CD4-positive, CD25-positive, alpha-beta regulatory T cell (primary cell): ENCODE measurements around the gene PPT2. TPM values are rescaled to one million over a fixed set of nuclear protein-coding genes. Genes with fewer than 3 reads are reported as not detected.
"Not testable (repeated sequence)": the region's sequence is repeated elsewhere in the genome, so short reads cannot be mapped to it uniquely, and the experiment has no call there.

Source experiments
- ATAC-seq, 2 donors: fragments of 150-1000 bp; cut with Tn5 transposase; one replicate each; pipeline ENCODE4 v1.10.0; 2021; ENCODE audit warnings: low read depth in 2 of 2, moderate number of reproducible peaks in 2 of 2, moderate library complexity in 1 of 2
- DNase-seq, 3 donors: peaks; one replicate each; pipeline versions ENCODE4 v3.0.0 to v3.0.0-alpha.2; 2012 to 2022; ENCODE audit warnings: mixed read lengths in 1 of 3
- H3K27ac ChIP-seq: one replicate; pipeline ENCODE4 v1.7.0; 2013; ENCODE audit warnings: mild to moderate bottlenecking, low read length; ENCODE audit not compliant: insufficient read depth, poor library complexity, severe bottlenecking
- H3K27me3 ChIP-seq: one replicate; pipeline ENCODE4 v1.7.0; 2013; ENCODE audit warnings: low read length; ENCODE audit not compliant: control insufficient read depth, insufficient read depth
- H3K36me3 ChIP-seq: one replicate; pipeline ENCODE4 v1.7.0; 2013; ENCODE audit warnings: mild to moderate bottlenecking, low read length, moderate library complexity; ENCODE audit not compliant: control insufficient read depth, insufficient read depth
- H3K4me1 ChIP-seq: 2 replicates; pipeline ENCODE4 v1.7.0; 2013; ENCODE audit warnings: mild to moderate bottlenecking, low read length; ENCODE audit not compliant: insufficient read depth, control insufficient read depth, poor library complexity, severe bottlenecking
- H3K4me3 ChIP-seq: one replicate; pipeline ENCODE4 v1.7.0; 2013; ENCODE audit warnings: low read depth, mild to moderate bottlenecking, low read length, moderate library complexity
- H3K9me3 ChIP-seq, 2 experiments: 1 replicate in 1 of 2; 2 replicates in 1 of 2; pipeline ENCODE4 v1.7.0; 2013; ENCODE audit warnings: low read length in 2 of 2, mild to moderate bottlenecking in 1 of 2, moderate library complexity in 1 of 2; ENCODE audit not compliant: control insufficient read depth in 2 of 2
- H3K27ac Mint-ChIP-seq, 3 donors: one replicate each; pipeline ENCODE4 v1.8.0; 2020 to 2022; ENCODE audit warnings: mild to moderate bottlenecking in 3 of 3, mixed read lengths in 3 of 3, moderate library complexity in 2 of 3
- H3K27me3 Mint-ChIP-seq: one replicate; pipeline ENCODE4 v1.8.0; 2022; ENCODE audit warnings: mild to moderate bottlenecking, mixed read lengths
- H3K36me3 Mint-ChIP-seq: one replicate; pipeline ENCODE4 v1.8.0; 2020; ENCODE audit warnings: mixed read lengths
- H3K4me1 Mint-ChIP-seq, 4 donors: one replicate each; pipeline ENCODE4 v1.8.0; 2020 to 2022; ENCODE audit warnings: mixed read lengths in 4 of 4, mild to moderate bottlenecking in 1 of 4
- H3K4me3 Mint-ChIP-seq, 4 donors: one replicate each; pipeline ENCODE4 v1.8.0; 2020 to 2022; ENCODE audit warnings: mild to moderate bottlenecking in 4 of 4, mixed read lengths in 4 of 4, moderate library complexity in 3 of 4
- H3K9me3 Mint-ChIP-seq, 7 donors: one replicate each; pipeline ENCODE4 v1.8.0; 2020 to 2022; ENCODE audit warnings: mixed read lengths in 7 of 7, mild to moderate bottlenecking in 3 of 7, moderate library complexity in 2 of 7
- polyA plus RNA-seq, 4 donors: library from polyadenylated mRNA; unstranded; fragments of 300-500 nt; fragmentation: Illumina TruSeq; gene quantifications; one replicate each; pipeline ENCODE4 v1.2.3, GENCODE V29; 2021
- total RNA-seq: library from RNA; stranded (reverse); gene quantifications from one replicate; pipeline ENCODE4 v1.2.3, GENCODE V29; 2022

The PPT2 gene
- total and polyA plus RNA-seq, 5 donors from 2014 or later = 3.1 to 6.2 (median 5.1) TPM

DNA sequence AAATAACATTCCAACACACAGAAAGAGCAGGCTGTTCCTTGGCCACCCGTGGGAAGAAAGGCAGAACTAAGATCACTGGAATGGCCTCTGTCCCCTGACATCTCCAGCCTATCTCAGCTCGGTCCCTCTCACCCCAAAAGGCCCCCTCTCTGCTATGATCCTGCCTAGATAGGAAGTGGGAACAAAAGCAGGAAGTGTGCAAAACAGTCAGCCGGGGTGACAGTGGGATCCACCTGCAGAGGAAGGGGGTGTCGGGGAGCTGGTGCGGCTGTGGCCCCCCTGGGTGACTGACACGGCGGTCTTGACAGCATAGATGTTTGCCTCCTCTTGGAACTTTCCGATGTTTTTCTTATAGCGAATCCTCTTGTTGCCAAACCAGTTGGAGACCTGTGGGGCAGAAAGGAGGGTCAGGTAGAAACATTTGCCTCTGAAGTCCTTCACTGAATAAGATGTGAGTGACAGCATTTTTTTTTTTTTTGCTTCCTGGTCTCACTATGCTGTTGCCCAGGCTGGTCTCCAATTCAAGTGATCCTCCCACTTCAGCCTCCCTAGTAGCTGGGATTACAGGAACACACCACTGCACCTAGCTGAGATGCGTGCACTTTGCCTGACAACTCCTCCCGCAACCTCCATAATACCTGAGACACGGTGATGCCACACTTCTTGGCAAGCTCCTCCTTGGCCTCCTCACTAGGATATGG is 33.2 kb downstream of the PPT2 start:
- H3K4me1 Mint-ChIP-seq = peaks cover 6 to 51% (median 36%) of the 10 kb centered on the region in 4 donors
- peak overlapping the region; percentile 67 for H3K27ac ChIP-seq
- no peak for DNase-seq
- H3K27me3 ChIP-seq = no peaks in the 10 kb centered on the region
- H3K9me3 Mint-ChIP-seq = no peaks in the 10 kb centered on the region
- no peak overlapping the region for H3K4me3 ChIP-seq
- no peak for ATAC-seq
- H3K36me3 Mint-ChIP-seq = peaks cover 25% of the 10 kb centered on the region
- peak overlapping the region; percentile 94 to 98 (median 96) for H3K4me3 Mint-ChIP-seq
- no peaks in the 10 kb centered on the region for H3K9me3 ChIP-seq
- H3K27ac Mint-ChIP-seq = peak overlapping the region; percentile 93 to 98 (median 95)
- peaks cover 56% of the 10 kb centered on the region for H3K4me1 ChIP-seq
- H3K27me3 Mint-ChIP-seq = peaks cover 4% of the 10 kb centered on the region
- H3K36me3 ChIP-seq = peaks cover 30% of the 10 kb centered on the region

DNA sequence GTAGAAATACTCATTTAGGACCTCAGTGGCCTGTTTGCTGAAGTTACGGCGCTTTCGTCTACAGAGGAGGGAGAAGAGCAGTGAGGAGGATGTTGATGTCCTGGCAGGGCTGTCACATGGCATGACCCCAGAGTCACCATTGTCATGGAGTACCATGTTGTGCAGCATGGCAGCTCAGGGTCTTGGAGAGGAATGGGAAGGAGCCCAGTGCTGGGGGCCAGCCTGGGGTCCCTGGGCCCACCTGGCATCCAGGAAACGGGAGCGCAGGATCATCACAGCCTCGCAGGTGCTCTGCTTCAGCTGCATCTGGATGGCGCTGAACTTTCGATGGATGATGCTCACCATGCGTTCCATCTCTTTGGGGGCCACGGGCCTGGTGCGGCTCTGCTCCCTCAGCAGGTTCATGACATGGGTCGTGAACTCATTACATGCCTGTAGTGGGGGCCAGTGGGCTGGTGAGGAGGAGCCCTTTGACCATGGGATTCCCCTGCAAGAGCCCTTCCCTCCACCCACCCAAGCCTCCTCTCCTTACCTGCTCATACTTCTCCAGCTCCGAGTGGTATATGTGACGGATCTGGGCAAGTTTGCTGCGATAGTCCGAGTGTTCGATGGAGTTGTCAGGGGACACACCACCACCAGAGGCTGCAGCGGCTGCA is 33.9 kb downstream of the PPT2 start:
- Histone ChIP-seq H3K36me3 (peaks cover 27% of the 10 kb centered on the region), H3K4me3 (peak overlapping the region; percentile 81), H3K27ac (peak overlapping the region; percentile 88), H3K4me1 (peaks cover 60% of the 10 kb centered on the region)
- DNase-seq, H3K9me3 Mint-ChIP-seq, H3K27me3 ChIP-seq, H3K27me3 Mint-ChIP-seq, ATAC-seq, H3K9me3 ChIP-seq: not testable (repeated sequence)
- Mint-ChIP-seq H3K27ac (peak overlapping the region; percentile 81 to 98 (median 97)), H3K4me1 (peaks cover 6 to 50% (median 38%) of the 10 kb centered on the region in 4 donors), H3K36me3 (peaks cover 25% of the 10 kb centered on the region), H3K4me3 (peak overlapping the region; percentile 94 to 98 (median 96))

DNA sequence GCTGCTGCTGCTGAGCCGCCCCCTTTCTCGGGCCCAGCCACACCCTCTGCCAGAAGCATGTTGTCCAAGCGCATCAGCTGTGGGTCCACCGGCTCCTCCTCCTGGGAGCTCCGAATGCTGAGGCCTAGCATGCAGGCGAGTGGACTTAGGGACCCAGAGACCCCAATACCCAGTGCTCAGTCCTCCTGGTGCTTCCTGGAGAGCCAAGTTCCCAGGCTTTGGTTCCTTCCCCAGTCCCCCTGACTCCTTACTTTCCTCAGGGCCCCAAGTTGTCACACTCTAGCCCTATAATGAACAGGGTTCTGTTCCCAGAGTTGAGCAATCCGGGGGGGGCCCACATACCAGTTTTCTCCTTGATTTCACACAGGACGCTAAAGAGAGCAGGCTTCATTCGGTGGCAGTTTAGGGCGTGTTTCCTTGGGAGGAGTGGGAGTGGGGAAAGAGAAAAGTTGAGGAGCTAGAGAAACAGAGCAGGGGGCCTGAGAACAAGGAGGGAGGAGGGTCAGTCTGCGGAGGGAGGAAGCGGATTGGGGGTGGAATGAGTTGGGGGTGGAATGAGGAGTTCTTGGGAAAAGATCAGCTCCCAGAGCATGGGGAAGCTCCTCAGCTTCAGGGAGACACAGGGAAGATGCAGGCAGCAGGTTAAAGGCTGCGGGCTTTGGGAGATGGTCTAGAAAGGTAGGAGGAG is 34.6 kb downstream of the PPT2 start:
- H3K9me3 Mint-ChIP-seq = no peaks in the 10 kb centered on the region
- no peaks in the 10 kb centered on the region for H3K27me3 ChIP-seq
- H3K4me3 ChIP-seq = peak overlapping the region; percentile 81
- no peak for DNase-seq
- H3K4me1 Mint-ChIP-seq = peaks cover 10 to 55% (median 43%) of the 10 kb centered on the region in 4 donors
- H3K36me3 ChIP-seq = peaks cover 21% of the 10 kb centered on the region
- peaks cover 25% of the 10 kb centered on the region for H3K36me3 Mint-ChIP-seq
- peak overlapping the region; percentile 94 to 98 (median 96) for H3K4me3 Mint-ChIP-seq
- peaks cover 62% of the 10 kb centered on the region for H3K4me1 ChIP-seq
- peak overlapping the region; percentile 88 for H3K27ac ChIP-seq
- H3K27me3 Mint-ChIP-seq = peaks cover 4% of the 10 kb centered on the region
- peak overlapping the region; percentile 93 to 98 (median 97) for H3K27ac Mint-ChIP-seq
- ATAC-seq = no peak
- no peaks in the 10 kb centered on the region for H3K9me3 ChIP-seq

DNA sequence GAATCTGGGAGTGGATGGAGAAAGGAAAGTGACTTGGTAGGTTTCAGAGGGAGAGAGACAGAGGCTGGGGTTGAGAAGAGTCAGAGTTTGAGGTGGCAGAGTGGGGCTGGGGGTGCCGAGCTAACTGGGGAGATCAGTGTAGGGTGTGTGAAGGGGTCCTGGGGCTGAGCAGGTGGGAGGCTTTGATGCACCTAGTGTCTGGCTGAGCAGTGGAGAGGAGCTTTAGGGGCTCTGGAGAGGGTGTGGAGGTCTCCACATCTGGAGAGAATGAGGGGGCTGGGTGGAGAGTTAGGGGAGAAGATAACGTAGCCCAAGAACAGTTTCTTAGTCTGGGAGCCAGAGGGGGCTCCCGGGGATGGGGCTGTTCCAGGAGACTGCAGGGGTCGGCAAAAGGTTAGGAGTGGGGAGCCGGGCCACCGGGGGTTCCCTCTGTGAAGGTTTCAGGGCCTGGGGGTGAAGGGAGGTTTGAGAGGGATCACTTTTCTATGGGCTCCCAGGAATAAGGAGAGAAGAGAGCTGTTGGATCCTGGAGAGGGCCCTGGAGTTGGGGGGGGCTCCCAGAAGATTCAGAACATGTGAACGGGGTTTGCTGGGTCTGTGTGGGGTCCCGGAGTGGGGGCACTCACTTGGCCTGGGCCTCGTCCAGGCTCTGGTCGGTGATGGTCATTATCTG is 35.3 kb downstream of the PPT2 start:
- Mint-ChIP-seq H3K9me3 (no peaks in the 10 kb centered on the region), H3K4me1 (peaks cover 16 to 60% (median 49%) of the 10 kb centered on the region in 4 donors), H3K36me3 (peaks cover 25% of the 10 kb centered on the region), H3K27ac (peak overlapping the region; percentile 93 to 98 (median 97)), H3K27me3 (peaks cover 4% of the 10 kb centered on the region), H3K4me3 (peak overlapping the region; percentile 94 to 98 (median 96))
- no peak for ATAC-seq
- H3K27ac ChIP-seq = peak overlapping the region; percentile 88
- DNase-seq = no peak
- peaks cover 17% of the 10 kb centered on the region for H3K36me3 ChIP-seq
- peak overlapping the region; percentile 81 for H3K4me3 ChIP-seq
- H3K27me3 ChIP-seq = no peaks in the 10 kb centered on the region
- H3K4me1 ChIP-seq = peaks cover 69% of the 10 kb centered on the region
- H3K9me3 ChIP-seq = no peaks in the 10 kb centered on the region

DNA sequence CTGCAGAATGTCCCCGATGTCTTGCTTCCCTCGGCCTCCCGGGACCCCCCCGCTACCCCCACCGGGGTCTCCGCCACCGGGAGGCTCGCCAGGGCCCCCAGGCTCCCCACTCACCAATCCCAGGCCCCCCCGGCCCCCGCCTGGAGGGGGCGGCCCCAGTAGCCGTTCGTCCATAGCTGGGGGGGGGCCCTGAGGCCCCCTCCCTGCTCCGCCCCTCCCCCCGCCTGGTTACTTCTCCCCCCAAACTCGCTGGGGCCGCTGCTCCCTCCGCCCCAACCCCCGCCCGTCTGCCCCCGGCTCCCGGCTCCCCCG is 35.8 kb downstream of the PPT2 start:
- ATAC-seq (no peak), DNase-seq (no peak)
- H3K4me1 Mint-ChIP-seq = peaks cover 20 to 64% (median 52%) of the 10 kb centered on the region in 4 donors
- peak overlapping the region in 2 of 3 donors; percentile 93 to 99 for H3K27ac Mint-ChIP-seq
- Histone ChIP-seq H3K27ac (peak overlapping the region; percentile 88), H3K9me3 (no peaks in the 10 kb centered on the region), H3K4me1 (peaks cover 74% of the 10 kb centered on the region), H3K27me3 (no peaks in the 10 kb centered on the region), H3K4me3 (peak overlapping the region; percentile 81), H3K36me3 (peaks cover 17% of the 10 kb centered on the region)
- H3K9me3 Mint-ChIP-seq = no peaks in the 10 kb centered on the region
- peaks cover 25% of the 10 kb centered on the region for H3K36me3 Mint-ChIP-seq
- H3K4me3 Mint-ChIP-seq = peak overlapping the region; percentile 96 to 99 (median 98)
- peaks cover 4% of the 10 kb centered on the region for H3K27me3 Mint-ChIP-seq

DNA sequence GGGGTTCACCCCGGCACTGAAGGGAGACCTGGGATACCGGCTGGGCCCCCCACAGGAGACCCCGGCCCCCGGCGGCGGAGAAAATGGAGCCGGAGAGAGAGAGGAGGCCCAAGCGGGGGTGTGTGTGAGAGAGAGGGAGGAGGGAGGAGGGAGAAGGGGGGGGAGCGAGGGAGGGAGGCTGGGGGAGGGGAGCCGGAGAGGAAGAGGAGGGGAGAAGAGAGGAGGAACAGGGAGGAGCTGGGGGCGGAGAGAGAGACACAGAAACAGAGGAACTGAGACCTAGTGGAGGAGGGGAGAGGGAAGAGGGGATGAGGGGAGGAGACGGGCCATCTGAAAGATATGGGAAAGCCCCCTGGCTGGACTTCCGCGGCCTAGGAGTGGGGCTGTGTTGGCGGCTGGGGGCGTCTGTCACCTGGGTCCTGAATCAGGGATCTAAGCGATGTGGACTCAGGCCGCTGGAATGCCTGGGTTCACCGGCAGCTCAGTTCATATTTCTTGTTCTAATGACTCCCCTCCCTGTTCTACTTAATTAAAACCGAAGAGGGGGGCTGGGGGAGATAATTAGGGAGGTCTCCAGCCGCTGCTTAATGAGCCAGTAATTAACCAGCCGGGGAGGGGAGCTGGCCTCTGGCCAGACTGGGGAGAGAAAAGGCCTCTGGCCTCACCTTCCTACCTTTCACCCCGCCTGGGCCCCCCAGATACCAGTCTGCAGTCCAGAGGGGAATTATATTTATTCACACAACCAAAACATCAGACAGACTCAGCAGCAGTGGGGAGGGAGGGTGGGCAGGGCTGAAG is 36.3 kb downstream of the PPT2 start, which contains the start of gene PBX2:
Gene PBX2, minus strand, starts transcription at position 149 of the 798 bp plus-strand sequence. CDS start 287 bp downstream, outside the sequence.
- H3K27me3 ChIP-seq = no peaks in the 10 kb centered on the region
- DNase-seq (peak; percentile 76 to 95 (median 76)), ATAC-seq (peak; percentile 62 to 71)
- H3K36me3 ChIP-seq = peaks cover 17% of the 10 kb centered on the region
- H3K4me1 ChIP-seq = peaks cover 80% of the 10 kb centered on the region
- no peaks in the 10 kb centered on the region for H3K9me3 ChIP-seq
- Mint-ChIP-seq H3K4me1 (peaks cover 26 to 68% (median 54%) of the 10 kb centered on the region in 4 donors), H3K4me3 (peak within 1 kb of the TSS; percentile 99 to 100 (median 99)), H3K27ac (peak within 1 kb of the TSS; percentile 98 to 99 (median 99)), H3K36me3 (peaks cover 25% of the 10 kb centered on the region), H3K27me3 (peaks cover 4% of the 10 kb centered on the region), H3K9me3 (no peaks in the 10 kb centered on the region)
- H3K27ac ChIP-seq = peak within 1 kb of the TSS; percentile 88
- H3K4me3 ChIP-seq = peak within 1 kb of the TSS; percentile 84
